MM.1S (cell line): Measurements from ENCODE around the gene TOX2.

Experiments used
- CTCF ChIP-seq: fragments of 300-600 bp; sonication (generic); IDR thresholded peaks from 2 replicates; pipeline ENCODE4 v1.5.1; 2016; ENCODE audit warnings: antibody characterized with exemption, low read length, mixed read lengths
- EZH2 ChIP-seq: fragments of 300-600 bp; sonication (generic); optimal IDR thresholded peaks from 2 replicates; pipeline ENCODE3; 2017; ENCODE audit warnings: low read depth, mild to moderate bottlenecking, antibody characterized with exemption, low read length, mixed read lengths
- EZH2phosphoT487 ChIP-seq: fragments of 300-600 bp; sonication (generic); IDR thresholded peaks from 2 replicates; pipeline ENCODE4 v1.6.1; 2018; ENCODE audit warnings: antibody characterized with exemption, low read length

- TF ChIP-seq EZH2phosphoT487: no peak
- TF ChIP-seq CTCF: no peak
- TF ChIP-seq EZH2: no peak
These were observed 19.4 kb upstream of the TOX2 start for GRCh38 chr20:43895235-43895634.
